Kidney epithelial cell (primary cell): Measurements from ENCODE around the gene KHDC4. TPM values are rescaled to one million over a fixed set of nuclear protein-coding genes. Genes with fewer than 3 reads are reported as not detected.

Source experiments
- DNase-seq: peaks from one replicate; pipeline ENCODE4 v3.0.0-alpha.2; 2010; ENCODE audit warnings: low read depth
- H3K27me3 ChIP-seq: 2 replicates; pipeline ENCODE4 v1.6.0; 2011; ENCODE audit warnings: low read length; ENCODE audit not compliant: control insufficient read depth, insufficient read depth
- H3K36me3 ChIP-seq: 2 replicates; pipeline ENCODE4 v1.5.1; 2011; ENCODE audit warnings: low read length; ENCODE audit not compliant: control insufficient read depth, insufficient read depth
- H3K4me3 ChIP-seq: 2 replicates; pipeline ENCODE4 v1.5.1; 2011; ENCODE audit warnings: low read depth, mild to moderate bottlenecking, control low read depth, low read length
- total RNA-seq: library from RNA; depleted of rRNA; stranded (reverse); fragments of >200 nt; gene quantifications from 2 replicates; pipeline ENCODE4 v1.2.3, GENCODE V29; 2015
- TF ChIP-seq, protein P1 (sequence below): IDR thresholded peaks from 2 replicates; pipeline ENCODE4 v1.5.1; 2011; ENCODE audit warnings: mild to moderate bottlenecking, moderate library complexity, low read length, control low read depth, inconsistent platforms; ENCODE audit not compliant: insufficient read depth, poor library complexity, severe bottlenecking

The KHDC4 gene
- total RNA-seq, 1 donor from 2014 or later: 31.5 TPM

DNA sequence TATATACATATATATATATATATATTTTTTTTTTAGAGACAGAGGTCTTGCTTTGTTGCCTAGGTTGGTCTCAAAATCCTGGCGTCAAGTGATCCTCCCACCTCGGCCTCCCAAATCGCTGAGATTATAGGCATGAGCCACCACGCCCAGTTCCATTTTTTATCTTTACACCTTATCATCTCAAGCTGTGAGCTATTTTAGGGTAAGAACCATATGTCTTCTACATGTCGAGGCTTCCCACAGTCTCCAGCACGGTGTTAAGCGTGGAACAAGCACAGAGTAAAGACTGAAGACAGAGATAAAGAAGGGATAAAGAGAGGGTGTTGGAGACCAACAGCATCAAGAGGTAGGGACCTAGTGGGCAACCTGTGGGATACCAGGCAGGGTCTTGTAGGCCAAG, 30.0 kb upstream of the KHDC4 start:
- no peak for DNase-seq
- TF ChIP-seq, protein P1, sequence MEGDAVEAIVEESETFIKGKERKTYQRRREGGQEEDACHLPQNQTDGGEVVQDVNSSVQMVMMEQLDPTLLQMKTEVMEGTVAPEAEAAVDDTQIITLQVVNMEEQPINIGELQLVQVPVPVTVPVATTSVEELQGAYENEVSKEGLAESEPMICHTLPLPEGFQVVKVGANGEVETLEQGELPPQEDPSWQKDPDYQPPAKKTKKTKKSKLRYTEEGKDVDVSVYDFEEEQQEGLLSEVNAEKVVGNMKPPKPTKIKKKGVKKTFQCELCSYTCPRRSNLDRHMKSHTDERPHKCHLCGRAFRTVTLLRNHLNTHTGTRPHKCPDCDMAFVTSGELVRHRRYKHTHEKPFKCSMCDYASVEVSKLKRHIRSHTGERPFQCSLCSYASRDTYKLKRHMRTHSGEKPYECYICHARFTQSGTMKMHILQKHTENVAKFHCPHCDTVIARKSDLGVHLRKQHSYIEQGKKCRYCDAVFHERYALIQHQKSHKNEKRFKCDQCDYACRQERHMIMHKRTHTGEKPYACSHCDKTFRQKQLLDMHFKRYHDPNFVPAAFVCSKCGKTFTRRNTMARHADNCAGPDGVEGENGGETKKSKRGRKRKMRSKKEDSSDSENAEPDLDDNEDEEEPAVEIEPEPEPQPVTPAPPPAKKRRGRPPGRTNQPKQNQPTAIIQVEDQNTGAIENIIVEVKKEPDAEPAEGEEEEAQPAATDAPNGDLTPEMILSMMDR: no peak
- no peak overlapping the region for H3K4me3 ChIP-seq
- no peaks in the 10 kb centered on the region for H3K27me3 ChIP-seq
- peaks cover 5% of the 10 kb centered on the region for H3K36me3 ChIP-seq

GRCh38 chr1:155962599-155963211, 28.5 kb upstream of the KHDC4 start:
- Histone ChIP-seq H3K36me3 (peaks cover 5% of the 10 kb centered on the region), H3K4me3 (no peak overlapping the region), H3K27me3 (no peaks in the 10 kb centered on the region)
- no peak for DNase-seq
- TF ChIP-seq, protein P1: no peak

- DNase-seq: peak; percentile 98
- H3K27me3 ChIP-seq: no peaks in the 10 kb centered on the region
- H3K4me3 ChIP-seq: no peak overlapping the region
- H3K36me3 ChIP-seq: peaks cover 5% of the 10 kb centered on the region
- TF ChIP-seq, protein P1: peak; percentile 50
Measured at GRCh38 chr1:155961937-155962336, 27.7 kb upstream of the KHDC4 start.

- no peak for DNase-seq
- Histone ChIP-seq H3K36me3 (peaks cover 5% of the 10 kb centered on the region), H3K4me3 (no peak overlapping the region), H3K27me3 (no peaks in the 10 kb centered on the region)
- TF ChIP-seq, protein P1: no peak
Measured at GRCh38 chr1:155960081-155960745, 26.0 kb upstream of the KHDC4 start.

GRCh38 chr1:155957411-155957915, 23.2 kb upstream of the KHDC4 start:
- H3K36me3 ChIP-seq: peaks cover 6% of the 10 kb centered on the region
- no peak overlapping the region for H3K4me3 ChIP-seq
- TF ChIP-seq, protein P1: no peak

GRCh38 chr1:155954645-155955044, 20.4 kb upstream of the KHDC4 start:
- no peaks in the 10 kb centered on the region for H3K27me3 ChIP-seq
- no peak for DNase-seq
- H3K36me3 ChIP-seq: peaks cover 5% of the 10 kb centered on the region
- TF ChIP-seq, protein P1: no peak
- H3K4me3 ChIP-seq: no peak overlapping the region

More at GRCh38 chr1:155957411-155957915, 23.2 kb upstream of the KHDC4 start:
- no peak for DNase-seq
- H3K27me3 ChIP-seq: no peaks in the 10 kb centered on the region
